Cardiac fibroblast (primary cell): ENCODE measurements around the gene AKAP1.

Experiments used
- DNase-seq, 2 donors: peaks; one replicate each; pipeline versions ENCODE4 v3.0.0 to v3.0.0-alpha.2; 2010; ENCODE audit warnings: low read depth in 2 of 2
- H3K4me3 ChIP-seq, 2 donors: replicated peaks in 1 of 2; 1 replicate in 1 of 2; 2 replicates in 1 of 2; pipeline ENCODE4 v1.5.1; 2011; ENCODE audit warnings: low read depth in 2 of 2, low read length in 2 of 2, mild to moderate bottlenecking in 2 of 2, moderate library complexity in 1 of 2
- TF ChIP-seq, protein P1 (sequence below): IDR thresholded peaks from one replicate; pipeline ENCODE4 v1.5.1; 2011; ENCODE audit warnings: low read depth, mild to moderate bottlenecking, low read length, inconsistent platforms

Gene AKAP1

DNA sequence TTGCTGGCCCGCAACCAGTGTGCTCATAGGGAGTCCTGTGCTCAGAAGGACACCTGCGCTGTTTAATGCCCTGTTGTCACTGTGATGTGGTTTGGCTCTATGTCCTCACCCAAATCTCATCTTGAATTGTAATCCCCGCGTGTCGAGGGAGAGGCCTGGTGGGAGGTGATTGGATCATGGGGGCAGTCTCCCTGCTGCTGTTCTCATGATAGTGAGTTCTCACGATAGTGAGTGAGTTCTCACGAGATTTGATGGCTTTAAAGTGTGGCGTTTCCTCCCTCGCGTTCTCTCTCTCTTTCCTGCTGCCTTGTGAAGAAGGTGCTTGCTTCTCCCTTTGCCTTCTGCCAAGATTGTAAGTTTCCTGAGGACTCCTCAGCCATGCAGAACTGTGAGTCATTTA is 66.8 kb downstream of the AKAP1 start:
- TF ChIP-seq, protein P1, sequence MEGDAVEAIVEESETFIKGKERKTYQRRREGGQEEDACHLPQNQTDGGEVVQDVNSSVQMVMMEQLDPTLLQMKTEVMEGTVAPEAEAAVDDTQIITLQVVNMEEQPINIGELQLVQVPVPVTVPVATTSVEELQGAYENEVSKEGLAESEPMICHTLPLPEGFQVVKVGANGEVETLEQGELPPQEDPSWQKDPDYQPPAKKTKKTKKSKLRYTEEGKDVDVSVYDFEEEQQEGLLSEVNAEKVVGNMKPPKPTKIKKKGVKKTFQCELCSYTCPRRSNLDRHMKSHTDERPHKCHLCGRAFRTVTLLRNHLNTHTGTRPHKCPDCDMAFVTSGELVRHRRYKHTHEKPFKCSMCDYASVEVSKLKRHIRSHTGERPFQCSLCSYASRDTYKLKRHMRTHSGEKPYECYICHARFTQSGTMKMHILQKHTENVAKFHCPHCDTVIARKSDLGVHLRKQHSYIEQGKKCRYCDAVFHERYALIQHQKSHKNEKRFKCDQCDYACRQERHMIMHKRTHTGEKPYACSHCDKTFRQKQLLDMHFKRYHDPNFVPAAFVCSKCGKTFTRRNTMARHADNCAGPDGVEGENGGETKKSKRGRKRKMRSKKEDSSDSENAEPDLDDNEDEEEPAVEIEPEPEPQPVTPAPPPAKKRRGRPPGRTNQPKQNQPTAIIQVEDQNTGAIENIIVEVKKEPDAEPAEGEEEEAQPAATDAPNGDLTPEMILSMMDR = no peak
- no peak overlapping the region for H3K4me3 ChIP-seq
- DNase-seq = no peak

DNA sequence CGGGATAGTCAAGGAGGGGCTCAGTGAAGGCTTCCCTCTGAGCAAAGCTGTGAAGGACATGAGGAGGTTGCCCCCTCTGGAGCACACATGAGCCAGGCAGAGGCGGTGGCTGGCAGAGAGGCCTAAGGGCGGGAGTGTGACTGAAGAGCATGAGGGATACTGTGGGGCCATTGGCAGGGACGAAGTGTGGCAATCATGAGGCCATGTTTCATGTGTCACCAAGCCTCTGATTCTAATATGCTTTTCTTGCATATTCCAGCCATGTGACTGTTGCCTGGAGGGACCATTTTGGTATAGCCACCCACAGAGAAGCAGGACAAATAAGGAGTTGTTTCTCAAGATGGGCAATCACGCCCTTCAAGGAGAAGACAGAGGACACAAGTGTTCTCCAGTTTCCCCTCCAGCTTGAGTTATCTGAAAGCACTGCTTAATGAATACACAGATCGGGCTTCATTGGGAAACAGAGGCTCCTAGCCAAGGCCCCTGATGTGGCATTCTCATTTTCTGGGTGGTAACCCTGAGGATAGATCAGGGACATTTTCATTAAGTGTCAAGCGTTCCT is 68.0 kb downstream of the AKAP1 start:
- TF ChIP-seq, protein P1 = no peak
- no peak for DNase-seq
- H3K4me3 ChIP-seq = no peak overlapping the region

DNA sequence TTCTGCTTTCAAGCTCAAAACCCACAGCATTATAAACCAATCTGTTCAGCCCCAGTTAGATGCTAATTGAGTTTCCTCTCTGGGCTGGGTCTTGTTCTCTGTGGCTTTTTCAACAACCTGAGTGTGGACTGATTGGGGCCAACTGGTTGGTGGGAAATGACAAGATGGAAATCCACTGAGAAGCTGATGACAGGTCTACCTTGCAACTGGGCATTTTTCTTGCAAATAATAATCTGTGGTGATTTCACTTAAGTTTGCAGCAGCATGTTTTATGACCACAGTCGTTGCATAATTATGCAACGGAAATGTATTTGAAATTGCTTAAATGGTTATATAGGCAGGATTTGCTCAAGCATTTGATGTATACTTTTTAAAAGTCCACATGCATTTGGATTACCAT is 69.9 kb downstream of the AKAP1 start:
- DNase-seq = no peak
- no peak overlapping the region for H3K4me3 ChIP-seq
- TF ChIP-seq, protein P1 = no peak

DNA sequence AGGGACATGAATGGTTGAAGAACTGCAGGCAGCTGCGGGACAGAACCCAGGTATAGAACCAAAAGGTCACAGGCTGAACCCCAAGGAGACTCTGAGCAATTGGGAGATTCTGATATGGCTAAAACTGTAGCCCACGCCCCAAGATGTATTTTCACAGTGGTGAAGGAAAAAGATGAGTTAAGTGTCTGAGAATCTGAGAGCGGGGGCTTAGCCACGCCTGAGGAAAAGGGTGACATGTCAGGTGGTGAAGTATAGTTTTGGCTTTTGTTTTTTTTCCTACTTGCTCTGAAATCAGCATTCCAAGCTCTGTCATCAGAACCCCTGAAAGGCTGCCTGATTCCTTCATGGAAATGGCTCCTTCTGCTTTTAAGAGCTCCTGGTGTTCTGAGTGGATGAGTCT is 73.3 kb downstream of the AKAP1 start:
- TF ChIP-seq, protein P1 = no peak
- peak in 1 of 2 donors; percentile 26 for DNase-seq
- H3K4me3 ChIP-seq = no peak overlapping the region

DNA sequence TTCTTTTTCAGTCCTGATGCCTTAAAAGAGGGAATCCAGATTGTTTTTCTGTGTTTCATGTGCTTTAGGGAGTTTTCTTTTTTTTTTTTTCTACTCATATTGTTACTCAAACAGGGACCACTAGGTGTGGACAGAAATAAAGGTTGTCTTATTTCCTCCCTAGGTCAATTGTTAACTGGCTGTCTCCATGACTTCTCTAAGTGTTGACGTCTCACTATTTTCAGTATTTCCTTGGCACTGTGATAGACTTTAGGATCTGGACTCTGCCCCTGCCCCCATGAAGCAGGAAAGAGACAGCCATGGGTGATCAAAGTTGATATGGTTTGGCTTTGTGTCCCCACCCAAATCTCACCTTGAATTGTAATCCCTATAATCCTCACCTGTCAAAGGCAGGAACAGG is 73.7 kb downstream of the AKAP1 start:
- H3K4me3 ChIP-seq = no peak overlapping the region
- TF ChIP-seq, protein P1 = no peak
- DNase-seq = no peak

DNA sequence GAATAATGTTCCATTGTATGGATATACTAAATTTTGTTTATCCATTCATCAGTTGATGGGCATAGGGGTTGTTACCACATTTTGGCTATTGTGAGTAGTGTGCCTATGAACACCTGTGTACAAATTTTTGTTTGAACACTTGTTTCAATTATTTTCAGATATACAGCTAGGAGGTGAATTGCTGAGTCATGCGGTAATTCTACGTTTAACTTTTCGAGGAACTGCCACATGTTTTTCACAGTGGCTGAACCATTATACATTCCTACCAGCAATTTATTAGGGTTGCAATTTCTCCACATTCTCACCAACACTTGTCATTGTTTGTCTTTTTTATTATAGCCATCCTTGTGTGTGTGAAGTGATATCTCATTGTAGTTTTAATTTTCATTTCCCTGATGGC is 75.6 kb downstream of the AKAP1 start:
- TF ChIP-seq, protein P1 = no peak
- no peak overlapping the region for H3K4me3 ChIP-seq
- no peak for DNase-seq

DNA sequence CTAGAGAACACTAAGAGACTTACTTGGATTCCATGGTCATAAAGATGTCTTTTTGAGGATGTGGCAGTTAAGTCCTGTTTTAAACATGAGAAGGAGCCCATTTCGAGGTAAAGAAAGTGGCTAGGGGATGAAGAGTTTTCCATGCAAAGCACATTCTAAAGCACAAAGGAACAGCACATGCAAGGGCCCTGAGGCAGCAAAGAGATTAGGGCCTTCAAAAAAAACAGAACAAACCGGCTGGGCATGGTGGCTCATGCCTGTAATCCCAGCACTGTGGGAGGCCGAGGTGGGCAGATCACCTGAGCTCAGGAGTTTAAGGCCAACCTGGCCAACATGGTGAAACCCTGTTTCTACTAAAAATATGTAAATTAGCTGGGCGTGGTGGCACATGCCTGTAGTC is 79.8 kb downstream of the AKAP1 start:
- TF ChIP-seq, protein P1 = no peak
- H3K4me3 ChIP-seq = no peak overlapping the region
- no peak for DNase-seq
